GM19023 (cell line): ENCODE results near the gene SLFNL1.

Experiments
- ATAC-seq: cut with Tn5 transposase; IDR thresholded peaks from one replicate; pipeline ENCODE4 v1.9.1; 2021; ENCODE audit warnings: mild to moderate bottlenecking, moderate library complexity; ENCODE audit not compliant: unreplicated experiment

SLFNL1 gene

GRCh38 chr1:40966417-40966816, 55.1 kb downstream of the SLFNL1 start:
- ATAC-seq, result no peak
